GM19455 (cell line): Measurements from ENCODE around the gene PLEKHM2.
"Not testable (repeated sequence)": the region's sequence is repeated elsewhere in the genome, so short reads cannot be mapped to it uniquely, and the experiment has no call there.

Source experiments
- ATAC-seq: cut with Tn5 transposase; IDR thresholded peaks from one replicate; pipeline ENCODE4 v1.9.1; 2021; ENCODE audit not compliant: unreplicated experiment

PLEKHM2 gene

GRCh38 chr1:15684042-15684461 is at the start of gene PLEKHM2:
Gene PLEKHM2, plus strand, starts transcription at chr1:15684320. Its CDS starts 239 bp downstream, at chr1:15684559.
- ATAC-seq, result no peak

- no peak for ATAC-seq
Observed at GRCh38 chr1:15636436-15636835, 47.7 kb upstream of the PLEKHM2 start.

- no peak for ATAC-seq
Observed at GRCh38 chr1:15637826-15638225, 46.3 kb upstream of the PLEKHM2 start.

GRCh38 chr1:15639262-15639661 is 44.9 kb upstream of the PLEKHM2 start:
- ATAC-seq, result no peak

- no peak for ATAC-seq
Observed at GRCh38 chr1:15639931-15640330, 44.2 kb upstream of the PLEKHM2 start.

GRCh38 chr1:15640667-15641066 is 43.5 kb upstream of the PLEKHM2 start:
- ATAC-seq, result no peak

- no peak for ATAC-seq
Observed at GRCh38 chr1:15649937-15650336, 34.2 kb upstream of the PLEKHM2 start.

GRCh38 chr1:15650433-15650832 is 33.7 kb upstream of the PLEKHM2 start:
- ATAC-seq, result no peak

GRCh38 chr1:15652130-15652529 is 32.0 kb upstream of the PLEKHM2 start:
- not testable (repeated sequence) for ATAC-seq

- no peak for ATAC-seq
Observed at GRCh38 chr1:15654091-15654690, 29.9 kb upstream of the PLEKHM2 start.

GRCh38 chr1:15656464-15656863 is 27.7 kb upstream of the PLEKHM2 start:
- no peak for ATAC-seq

- ATAC-seq, result no peak
Observed at GRCh38 chr1:15657021-15657420, 27.1 kb upstream of the PLEKHM2 start.

GRCh38 chr1:15660151-15660550 is 24.0 kb upstream of the PLEKHM2 start:
- no peak for ATAC-seq

GRCh38 chr1:15662477-15662876 is 21.6 kb upstream of the PLEKHM2 start:
- no peak for ATAC-seq

GRCh38 chr1:15663925-15664324 is 20.2 kb upstream of the PLEKHM2 start:
- no peak for ATAC-seq

GRCh38 chr1:15667362-15667761 is 16.8 kb upstream of the PLEKHM2 start:
- ATAC-seq, result no peak

GRCh38 chr1:15668089-15668754 is 15.9 kb upstream of the PLEKHM2 start:
- no peak for ATAC-seq

GRCh38 chr1:15669074-15669473 is 15.0 kb upstream of the PLEKHM2 start:
- ATAC-seq, result no peak

GRCh38 chr1:15669864-15670263 is 14.3 kb upstream of the PLEKHM2 start:
- no peak for ATAC-seq

GRCh38 chr1:15671430-15671829 is 12.7 kb upstream of the PLEKHM2 start:
- ATAC-seq, result no peak

GRCh38 chr1:15674386-15675159 is 9.5 kb upstream of the PLEKHM2 start:
- ATAC-seq, result no peak

GRCh38 chr1:15676010-15676409 is 8.1 kb upstream of the PLEKHM2 start:
- no peak for ATAC-seq
